Prostate gland (tissue), 2 donors: ENCODE data around the gene MYO1H. TPM values are rescaled to one million over a fixed set of nuclear protein-coding genes. Genes with fewer than 3 reads are reported as not detected.
A peak's percentile ranks its signal among the peaks of the same experiment; 100 is the strongest.

Source experiments
- DNase-seq: peaks from one replicate; pipeline ENCODE4 v3.0.0-alpha.2; 2019; ENCODE audit warnings: low spot score
- H3K27ac ChIP-seq, 2 donors: fragments of 200-600 bp; sonication (generic); 2 replicates each; pipeline ENCODE4 v1.5.1; 2017 to 2019
- H3K27me3 ChIP-seq: fragments of 200-600 bp; sonication (generic); replicated peaks from 2 replicates; pipeline ENCODE4 v1.5.1; 2019; ENCODE audit not compliant: insufficient read depth
- H3K36me3 ChIP-seq, 2 donors: fragments of 200-600 bp; sonication (generic); 1 replicate in 1 of 2; 2 replicates in 1 of 2; pipeline versions ENCODE4 v1.5.1 to v1.8.1; 2017 to 2019
- H3K4me1 ChIP-seq: fragments of 200-600 bp; sonication (generic); replicated peaks from 2 replicates; pipeline ENCODE4 v1.5.1; 2019
- H3K4me3 ChIP-seq, 2 donors: fragments of 200-600 bp; sonication (generic); 2 replicates each; pipeline ENCODE4 v1.5.1; 2017 to 2019
- H3K9me3 ChIP-seq: fragments of 200-600 bp; sonication (generic); 2 replicates; pipeline ENCODE4 v1.5.1; 2017
- CTCF ChIP-seq, 4 experiments: fragments of 200-600 bp in 2 of 4; fragments of 450-650 bp in 2 of 4; sonication (generic) in 2 of 4; IDR thresholded peaks; 1 replicate in 3 of 4; 2 replicates in 1 of 4; pipeline ENCODE4 v1.5.1; 2016 to 2019; ENCODE audit warnings: antibody characterized with exemption in 4 of 4, mild to moderate bottlenecking in 2 of 4, moderate library complexity in 2 of 4
- POLR2A ChIP-seq: fragments of 450-650 bp; IDR thresholded peaks from one replicate; pipeline ENCODE4 v1.6.1; 2016; ENCODE audit warnings: antibody characterized with exemption, mild to moderate bottlenecking
- POLR2AphosphoS5 ChIP-seq: sonication (generic); formaldehyde crosslinking; IDR thresholded peaks from one replicate; pipeline ENCODE4 v1.6.1; 2017; ENCODE audit warnings: antibody characterized with exemption
- WGBS: methylation state at CpG from one replicate; pipeline ENCODE4 v1.1.5; 2018; 5-methylcytosine and 5-hydroxymethylcytosine counted together
- intact Hi-C: fragments of 100-400 bp; cut with DNase I; formaldehyde crosslinking; loops from one replicate; pipeline ENCODE4 v1.14.2; 2022
- total RNA-seq, 2 donors: library from RNA; depleted of rRNA; stranded (reverse); fragments of >200 nt; gene quantifications; one replicate each; pipeline ENCODE4 v1.1.0, GENCODE V29; 2016

Gene MYO1H
- total RNA-seq, 2 donors from 2014 or later = 1.2 TPM; not detected in 1

- Histone ChIP-seq H3K4me1 (peaks cover 14% of the 10 kb centered on the region), H3K27me3 (no peaks in the 10 kb centered on the region), H3K27ac (peak overlapping the region; percentile 92 to 97), H3K9me3 (no peaks in the 10 kb centered on the region), H3K4me3 (peak overlapping the region; percentile 80 to 91), H3K36me3 (no peaks in the 10 kb centered on the region)
- no peak for TF ChIP-seq POLR2A
- no peak for TF ChIP-seq POLR2AphosphoS5
- TF ChIP-seq CTCF (IDR thresholded peaks at IDR 0.05) = no peak
- 6% methylated on average over 9 of the region's 9 CpGs for WGBS
- intact Hi-C loops = loop anchor here (2.0 kb wide), 2 partner anchors 15 to 47 kb away; no protein-coding TSS in a partner anchor
- no peak for DNase-seq
These were observed 130.2 kb downstream of the MYO1H start for GRCh38 chr12:109477963-109478315.

GRCh38 chr12:109479761-109480160 lies 132.1 kb downstream of the MYO1H start:
- intact Hi-C loops = no loop called here
- Histone ChIP-seq H3K36me3 (no peaks in the 10 kb centered on the region), H3K4me3 (no peak overlapping the region), H3K9me3 (no peaks in the 10 kb centered on the region), H3K27me3 (no peaks in the 10 kb centered on the region), H3K27ac (no peak overlapping the region), H3K4me1 (peaks cover 14% of the 10 kb centered on the region)
- TF ChIP-seq CTCF (IDR thresholded peaks at IDR 0.05) = no peak
- TF ChIP-seq POLR2A = no peak
- TF ChIP-seq POLR2AphosphoS5 = no peak
- 83% methylated on average over 1 of the region's 1 CpG for WGBS
- no peak for DNase-seq

GRCh38 chr12:109480356-109480755 lies 132.7 kb downstream of the MYO1H start:
- TF ChIP-seq POLR2A (no peak), POLR2AphosphoS5 (no peak), CTCF (IDR thresholded peaks at IDR 0.05) (no peak)
- Histone ChIP-seq H3K4me3 (no peak overlapping the region), H3K27me3 (no peaks in the 10 kb centered on the region), H3K36me3 (peaks cover 0 to 4% of the 10 kb centered on the region in 2 donors), H3K4me1 (peaks cover 14% of the 10 kb centered on the region), H3K9me3 (no peaks in the 10 kb centered on the region), H3K27ac (no peak overlapping the region)
- DNase-seq = no peak
- WGBS = 92% methylated on average over 4 of the region's 4 CpGs
- intact Hi-C loops = no loop called here

- Histone ChIP-seq H3K4me3 (no peak overlapping the region), H3K4me1 (peaks cover 14% of the 10 kb centered on the region), H3K9me3 (no peaks in the 10 kb centered on the region), H3K27ac (no peak overlapping the region), H3K36me3 (peaks cover under 1 to 4% of the 10 kb centered on the region in 2 donors), H3K27me3 (no peaks in the 10 kb centered on the region)
- whole genome bisulfite sequencing = 88% methylated on average over 1 of the region's 1 CpG
- no peak for DNase-seq
- intact Hi-C loops = no loop called here
- TF ChIP-seq POLR2AphosphoS5 = no peak
These were observed 134.2 kb downstream of the MYO1H start for GRCh38 chr12:109481863-109482262.

GRCh38 chr12:109482491-109482890 lies 134.8 kb downstream of the MYO1H start:
- H3K9me3 ChIP-seq = no peaks in the 10 kb centered on the region
- H3K36me3 ChIP-seq = peaks cover 7% of the 10 kb centered on the region in 2 donors
- H3K27me3 ChIP-seq = no peaks in the 10 kb centered on the region
- H3K4me1 ChIP-seq = peaks cover 14% of the 10 kb centered on the region
- H3K4me3 ChIP-seq = no peak overlapping the region
- H3K27ac ChIP-seq = no peak overlapping the region
- DNase-seq = no peak
- intact Hi-C loops = no loop called here
- TF ChIP-seq POLR2A = no peak
- TF ChIP-seq CTCF (IDR thresholded peaks at IDR 0.05) = no peak
- TF ChIP-seq POLR2AphosphoS5 = no peak
- 77% methylated on average over 2 of the region's 2 CpGs for WGBS
